Measurements from ENCODE around the gene NF1. TPM values are rescaled to one million over a fixed set of nuclear protein-coding genes. Genes with fewer than 3 reads are reported as not detected.
A peak's percentile ranks its signal among the peaks of the same experiment; 100 is the strongest.

NF1 gene
- total and polyA plus RNA-seq, 2 donors (not counting 1 experiment from before 2014, with no cell fraction given): 10.8 to 27.7 TPM

DNA sequence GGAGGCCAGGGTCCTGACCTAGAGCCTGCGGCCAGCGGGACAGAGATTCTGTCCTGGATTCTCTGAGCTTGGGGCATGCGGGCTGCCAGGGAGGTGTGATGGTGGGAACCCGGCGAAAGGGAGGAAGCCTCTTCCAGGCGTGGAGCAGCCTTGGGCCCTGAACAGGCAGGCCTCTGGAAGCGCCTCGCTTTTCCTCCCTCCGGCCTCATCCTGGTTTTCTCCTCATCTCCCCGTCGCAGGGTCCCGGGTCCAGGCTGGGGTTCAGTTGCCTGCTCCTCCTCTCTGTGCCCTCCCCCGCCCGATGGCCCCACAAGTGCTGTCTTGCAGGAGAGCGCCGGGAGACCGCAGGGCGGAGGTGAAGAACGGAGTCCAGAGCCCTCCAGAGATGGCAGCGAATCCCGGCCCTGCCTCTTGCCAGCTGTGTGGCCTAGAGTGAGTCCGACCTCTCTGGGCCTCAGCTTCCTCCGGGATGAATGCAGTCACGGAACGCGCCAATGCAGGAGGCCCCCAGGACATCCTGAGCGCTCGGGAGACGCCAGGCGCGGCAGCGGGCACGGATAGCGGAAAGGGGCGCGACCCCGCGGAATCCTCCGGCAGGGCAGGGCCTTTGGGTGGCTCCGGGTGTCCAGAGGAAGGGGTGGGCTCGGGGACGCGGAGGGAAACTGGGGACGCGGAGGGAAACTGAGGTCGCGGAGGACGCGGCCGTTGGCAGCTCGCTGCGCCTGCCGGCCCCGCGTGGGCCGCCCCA, 296.1 kb downstream of the NF1 start:
- ChIA-PET POLR2A (no interaction called here), CTCF (interaction anchor here (1.2 to 4.9 kb wide), 3 partner anchors 46 to 452 kb away, joined by 5 to 60 read pairs (median 54); no protein-coding TSS in a partner anchor)
- 17% methylated on average over 50 of the region's 56 CpGs for WGBS (ENCODE audit: insufficient coverage)
- H3K27me3 ChIP-seq (replicated peaks in 1 of 4; ENCODE audit: control extremely low read depth in 1 of 4, control insufficient read depth in 3 of 4, insufficient read depth in 4 of 4, low read length in 3 of 4): peaks cover 0 to 49% (median 23%) of the 10 kb centered on the region in 4 experiments
- peak overlapping the region; percentile 79 for H3K4me2 ChIP-seq (replicated peaks; ENCODE audit: low read depth, low read length, poor library complexity, severe bottlenecking)
- peaks cover 56% of the 10 kb centered on the region for H3K27me3 Mint-ChIP-seq
- peak overlapping the region; percentile 77 for H3K4me3 Mint-ChIP-seq
- no peaks in the 10 kb centered on the region for H4K20me1 ChIP-seq (ENCODE audit: control insufficient read depth, insufficient read depth, low read length, poor library complexity, severe bottlenecking)
- no peaks in the 10 kb centered on the region for H3K36me3 ChIP-seq (replicated peaks in 1 of 2; ENCODE audit: control extremely low read depth in 1 of 2, control insufficient read depth in 1 of 2, extremely low read depth in 1 of 2, insufficient read depth in 2 of 2, low read length in 1 of 2)
- peak overlapping the region in 4 of 5 experiments; percentile 13 to 42 (median 24) for H3K4me3 ChIP-seq (ENCODE audit: control extremely low read depth in 1 of 5, extremely low read depth in 1 of 5, insufficient read depth in 1 of 5, low read depth in 2 of 5, low read length in 4 of 5)
- peak overlapping the region; percentile 64 for H2AFZ ChIP-seq (ENCODE audit: insufficient read depth, low read depth, low read length, poor library complexity, severe bottlenecking)
- peak overlapping the region; percentile 48 for H3K9ac ChIP-seq (ENCODE audit: low read length)
- TF ChIP-seq EZH2 (IDR thresholded peaks at IDR 0.05; ENCODE audit: borderline replicate concordance, insufficient read depth, low read depth, low read length, poor library complexity, severe bottlenecking) (no peak), CTCF (IDR thresholded peaks at IDR 0.05) (no peak)
- intact Hi-C loops (cut with micrococcal nuclease): no loop called here
- peaks cover 15% of the 10 kb centered on the region for H3K4me1 Mint-ChIP-seq
- H3K9me3 Mint-ChIP-seq (ENCODE audit: insufficient read depth): no peaks in the 10 kb centered on the region
- H3K79me2 ChIP-seq (ENCODE audit: control insufficient read depth, insufficient read depth, low read length): no peaks in the 10 kb centered on the region
- H3K27ac Mint-ChIP-seq: no peak overlapping the region
- peaks cover 16 to 17% of the 10 kb centered on the region in 2 donors for H3K4me1 ChIP-seq (ENCODE audit: control insufficient read depth in 2 of 2, insufficient read depth in 2 of 2, low read length in 2 of 2)
- ATAC-seq (ENCODE audit: low read depth) (no peak), DNase-seq (peak; percentile 36)
- no peak overlapping the region for H3K27ac ChIP-seq (ENCODE audit: low read length in 2 of 2)
- peaks cover 0 to 18% (median 0%) of the 10 kb centered on the region in 3 donors for H3K9me3 ChIP-seq (ENCODE audit: control extremely low read depth in 1 of 3, control insufficient read depth in 2 of 3, insufficient read depth in 1 of 3, low read length in 2 of 3)

- H3K27ac ChIP-seq (ENCODE audit: low read length in 2 of 2): no peak within 1 kb of the TSS
- Mint-ChIP-seq H3K4me3 (peak within 1 kb of the TSS; percentile 84), H3K27me3 (peaks cover 61% of the 10 kb centered on the region), H3K4me1 (peaks cover 15% of the 10 kb centered on the region), H3K9me3 (ENCODE audit: insufficient read depth) (no peaks in the 10 kb centered on the region), H3K27ac (no peak within 1 kb of the TSS)
- H3K9ac ChIP-seq (ENCODE audit: low read length): peak within 1 kb of the TSS; percentile 55
- H3K79me2 ChIP-seq (ENCODE audit: control insufficient read depth, insufficient read depth, low read length): no peaks in the 10 kb centered on the region
- DNase-seq (peak; percentile 23), ATAC-seq (ENCODE audit: low read depth) (peak; percentile 46)
- H3K27me3 ChIP-seq (replicated peaks in 1 of 4; ENCODE audit: control extremely low read depth in 1 of 4, control insufficient read depth in 3 of 4, insufficient read depth in 4 of 4, low read length in 3 of 4): peaks cover 0 to 49% (median 23%) of the 10 kb centered on the region in 4 experiments
- peaks cover 16 to 17% of the 10 kb centered on the region in 2 donors for H3K4me1 ChIP-seq (ENCODE audit: control insufficient read depth in 2 of 2, insufficient read depth in 2 of 2, low read length in 2 of 2)
- under 1% methylated on average over 54 of the region's 69 CpGs for WGBS (ENCODE audit: insufficient coverage)
- no peak for TF ChIP-seq CTCF (IDR thresholded peaks at IDR 0.05)
- no peak for TF ChIP-seq EZH2 (IDR thresholded peaks at IDR 0.05; ENCODE audit: borderline replicate concordance, insufficient read depth, low read depth, low read length, poor library complexity, severe bottlenecking)
- CTCF ChIA-PET: interaction anchor here (0.6 to 4.5 kb wide), 3 partner anchors 46 to 749 kb away, joined by 4 to 54 read pairs (median 5); no protein-coding TSS in a partner anchor
- peaks cover 0 to 18% (median 0%) of the 10 kb centered on the region in 3 donors for H3K9me3 ChIP-seq (ENCODE audit: control extremely low read depth in 1 of 3, control insufficient read depth in 2 of 3, insufficient read depth in 1 of 3, low read length in 2 of 3)
- H3K36me3 ChIP-seq (replicated peaks in 1 of 2; ENCODE audit: control extremely low read depth in 1 of 2, control insufficient read depth in 1 of 2, extremely low read depth in 1 of 2, insufficient read depth in 2 of 2, low read length in 1 of 2): no peaks in the 10 kb centered on the region
- POLR2A ChIA-PET: no interaction called here
- intact Hi-C loops (cut with micrococcal nuclease): no loop called here
- peak within 1 kb of the TSS; percentile 64 for H2AFZ ChIP-seq (ENCODE audit: insufficient read depth, low read depth, low read length, poor library complexity, severe bottlenecking)
- H4K20me1 ChIP-seq (ENCODE audit: control insufficient read depth, insufficient read depth, low read length, poor library complexity, severe bottlenecking): no peaks in the 10 kb centered on the region
- peak within 1 kb of the TSS; percentile 79 for H3K4me2 ChIP-seq (replicated peaks; ENCODE audit: low read depth, low read length, poor library complexity, severe bottlenecking)
- peak within 1 kb of the TSS in 4 of 5 experiments; percentile 13 to 56 (median 38) for H3K4me3 ChIP-seq (ENCODE audit: control extremely low read depth in 1 of 5, extremely low read depth in 1 of 5, insufficient read depth in 1 of 5, low read depth in 2 of 5, low read length in 4 of 5)
These were observed 296.7 kb downstream of the NF1 start, which contains the start of gene RAB11FIP4 for GRCh38 chr17:31391496-31391949. Gene RAB11FIP4 (plus strand): TSS chr17:31391675. CDS start chr17:31391853, 178 bp downstream.
